Naive thymus-derived CD8-positive, alpha-beta T cell (primary cell): ENCODE measurements around the gene HMGCL. TPM values are rescaled to one million over a fixed set of nuclear protein-coding genes. Genes with fewer than 3 reads are reported as not detected.
"Not testable (repeated sequence)": the region's sequence is repeated elsewhere in the genome, so short reads cannot be mapped to it uniquely, and the experiment has no call there.

Experiments used
- ATAC-seq, 2 donors: fragments of 150-1000 bp; cut with Tn5 transposase in 1 of 2; sonication (Bioruptor Pico), chemical (Tn5 transposase) in 1 of 2; 1 replicate in 1 of 2; 2 replicates in 1 of 2; pipeline ENCODE4 v1.10.0; 2021; ENCODE audit warnings: mild to moderate bottlenecking in 2 of 2, moderate library complexity in 2 of 2
- POLR2A ChIA-PET: fragments of 350-600 bp; sonication (Branson Sonifier 250); formaldehyde crosslinking; loops from one replicate; lab custom pipeline; 2021; ENCODE audit warnings: antibody characterized with exemption; lab: Charles Lee
- DNase-seq, 10 donors: peaks; one replicate each; pipeline versions ENCODE4 v3.0.0 to v3.0.0-alpha.2; 2020 to 2022
- H3K27ac Mint-ChIP-seq, 10 donors: one replicate each; pipeline ENCODE4 v1.8.0; 2020 to 2022; ENCODE audit warnings: mild to moderate bottlenecking in 10 of 10, mixed read lengths in 10 of 10, moderate library complexity in 4 of 10, inconsistent platforms in 1 of 10
- H3K27me3 Mint-ChIP-seq, 5 donors: one replicate each; pipeline ENCODE4 v1.8.0; 2021 to 2022; ENCODE audit warnings: mixed read lengths in 5 of 5
- H3K36me3 Mint-ChIP-seq, 3 donors: one replicate each; pipeline ENCODE4 v1.8.0; 2020 to 2022; ENCODE audit warnings: mixed read lengths in 3 of 3, mild to moderate bottlenecking in 2 of 3, inconsistent platforms in 1 of 3
- H3K4me1 Mint-ChIP-seq, 4 donors: one replicate each; pipeline ENCODE4 v1.8.0; 2021 to 2022; ENCODE audit warnings: mixed read lengths in 4 of 4
- H3K4me3 Mint-ChIP-seq, 10 donors: one replicate each; pipeline ENCODE4 v1.8.0; 2020 to 2022; ENCODE audit warnings: mild to moderate bottlenecking in 10 of 10, mixed read lengths in 10 of 10, moderate library complexity in 6 of 10, inconsistent platforms in 1 of 10
- H3K9me3 Mint-ChIP-seq, 9 donors: one replicate each; pipeline ENCODE4 v1.8.0; 2020 to 2022; ENCODE audit warnings: mixed read lengths in 9 of 9, mild to moderate bottlenecking in 3 of 9, inconsistent platforms in 1 of 9, moderate library complexity in 1 of 9
- polyA plus RNA-seq, 3 donors: library from polyadenylated mRNA; unstranded; fragments of 300-500 nt; fragmentation: Illumina TruSeq; gene quantifications; one replicate each; pipeline ENCODE4 v1.2.3, GENCODE V29; 2021
- total RNA-seq, 8 experiments: library from RNA in 2 of 8; stranded (reverse) in 2 of 8; gene quantifications; one replicate each; pipeline ENCODE4 v1.2.3 and lab custom pipeline; 2021 to 2026

The HMGCL gene
- total and polyA plus RNA-seq, 5 experiments from 2014 or later = 25.9 to 37.9 (median 34.3) TPM

- ATAC-seq, POLR2A ChIA-PET, DNase-seq, H3K4me1 Mint-ChIP-seq, H3K4me3 Mint-ChIP-seq, H3K27me3 Mint-ChIP-seq, H3K9me3 Mint-ChIP-seq, H3K27ac Mint-ChIP-seq: not testable (repeated sequence)
- peaks cover 14 to 77% (median 37%) of the 10 kb centered on the region in 3 donors for H3K36me3 Mint-ChIP-seq
Measured at GRCh38 chr1:23851406-23851805, 26.2 kb upstream of the HMGCL start.

- Mint-ChIP-seq H3K4me3 (no peak overlapping the region), H3K9me3 (peaks cover 0 to 7% (median 0%) of the 10 kb centered on the region in 9 donors), H3K4me1 (peaks cover 0 to 2% (median 0%) of the 10 kb centered on the region in 4 donors), H3K27ac (no peak overlapping the region), H3K27me3 (no peaks in the 10 kb centered on the region), H3K36me3 (peaks cover 8 to 71% (median 32%) of the 10 kb centered on the region in 3 donors)
- no peak for ATAC-seq
- DNase-seq = no peak
- POLR2A ChIA-PET = no interaction called here
Measured at GRCh38 chr1:23848673-23849616, 23.7 kb upstream of the HMGCL start.

DNA sequence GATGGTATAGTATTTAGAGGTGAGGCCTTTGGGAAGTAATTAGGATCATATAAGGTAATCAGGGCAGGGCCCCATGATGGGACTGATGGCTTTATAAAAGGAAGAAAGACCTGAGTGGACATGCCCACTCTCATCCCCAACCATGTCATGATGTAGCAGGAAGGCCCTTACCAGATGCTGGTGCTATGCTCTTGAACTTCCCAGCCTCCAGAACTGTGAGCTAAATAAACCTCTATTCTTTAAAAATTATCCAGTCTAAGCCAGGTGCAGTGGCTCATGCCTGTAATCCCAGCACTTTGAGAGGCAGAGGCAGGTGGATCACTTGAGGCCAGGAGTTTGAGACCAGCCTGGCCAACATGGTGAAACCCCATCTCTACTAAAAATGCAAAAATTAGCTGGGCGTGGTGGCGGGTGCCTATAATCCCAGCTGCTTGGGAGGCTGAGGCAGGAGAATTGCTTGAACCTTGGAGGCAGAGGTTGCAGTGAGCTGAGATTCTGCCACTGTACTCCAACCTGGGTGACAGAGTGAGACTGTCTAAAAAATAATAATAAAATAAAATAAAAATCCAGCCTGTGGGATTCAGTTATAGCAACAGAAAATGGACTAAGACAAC lies 22.4 kb upstream of the HMGCL start:
- peaks cover 8 to 67% (median 32%) of the 10 kb centered on the region in 3 donors for H3K36me3 Mint-ChIP-seq
- H3K27ac Mint-ChIP-seq, POLR2A ChIA-PET, DNase-seq, H3K4me3 Mint-ChIP-seq, H3K27me3 Mint-ChIP-seq, ATAC-seq, H3K4me1 Mint-ChIP-seq, H3K9me3 Mint-ChIP-seq: not testable (repeated sequence)

DNA sequence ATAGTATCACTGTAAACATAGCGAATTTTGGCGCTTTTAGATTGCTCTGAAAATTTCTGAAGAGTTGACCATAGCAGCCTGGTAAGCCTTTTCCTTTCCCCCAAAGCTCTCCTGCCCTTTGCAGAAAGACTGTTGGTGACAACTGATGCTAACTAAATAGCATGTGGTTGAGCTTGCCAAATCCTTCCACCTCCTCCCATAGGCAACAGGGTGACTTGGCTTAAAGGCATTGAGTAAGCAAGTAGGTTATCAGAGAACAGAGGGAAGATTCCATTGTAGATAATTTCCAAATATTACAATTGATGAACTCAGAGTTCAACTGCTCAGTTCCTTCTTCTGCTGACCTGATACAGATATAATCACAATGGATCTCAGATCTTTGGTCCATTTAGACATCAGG lies 19.9 kb upstream of the HMGCL start:
- POLR2A ChIA-PET = no interaction called here
- H3K9me3 Mint-ChIP-seq = peaks cover 0 to 7% (median 0%) of the 10 kb centered on the region in 9 donors

GRCh38 chr1:23843644-23844043 lies 18.4 kb upstream of the HMGCL start:
- Mint-ChIP-seq H3K36me3 (peaks cover 8 to 42% (median 19%) of the 10 kb centered on the region in 3 donors), H3K4me3 (no peak overlapping the region), H3K27ac (no peak overlapping the region), H3K27me3 (no peaks in the 10 kb centered on the region), H3K9me3 (peaks cover 0 to 7% (median 0%) of the 10 kb centered on the region in 9 donors), H3K4me1 (peaks cover 0 to under 1% (median under 1%) of the 10 kb centered on the region in 4 donors)
- POLR2A ChIA-PET = no interaction called here
- DNase-seq (no peak), ATAC-seq (no peak)

More for the DNA sequence above, 19.9 kb upstream of the HMGCL start:
- H3K4me3 Mint-ChIP-seq = no peak overlapping the region
- ATAC-seq = no peak
- DNase-seq = no peak
- no peaks in the 10 kb centered on the region for H3K4me1 Mint-ChIP-seq
- H3K27me3 Mint-ChIP-seq = no peaks in the 10 kb centered on the region
- peaks cover 8 to 54% (median 26%) of the 10 kb centered on the region in 3 donors for H3K36me3 Mint-ChIP-seq
- H3K27ac Mint-ChIP-seq = peak overlapping the region in 2 of 10 donors; percentile 23 to 49

- no peaks in the 10 kb centered on the region for H3K36me3 Mint-ChIP-seq
- DNase-seq = peak; percentile 75 to 91 (median 82)
- POLR2A ChIA-PET = interaction anchor here (0.5 to 2.0 kb wide), 5 partner anchors 13 to 113 kb away, joined by 3 to 16 read pairs (median 5); partner anchors contain the start of genes HMGCL and PITHD1
- H3K27me3 Mint-ChIP-seq = peaks cover 0 to 2% (median 0%) of the 10 kb centered on the region in 5 donors
- ATAC-seq = peak; percentile 100
- peak overlapping the region; percentile 69 to 88 (median 80) for H3K4me3 Mint-ChIP-seq
- H3K27ac Mint-ChIP-seq = peak overlapping the region in 9 of 10 donors; percentile 18 to 82 (median 72)
- H3K9me3 Mint-ChIP-seq = no peaks in the 10 kb centered on the region
- peaks cover 6 to 13% (median 11%) of the 10 kb centered on the region in 4 donors for H3K4me1 Mint-ChIP-seq
Measured at GRCh38 chr1:23838401-23838866, 13.2 kb upstream of the HMGCL start.

- Mint-ChIP-seq H3K36me3 (no peaks in the 10 kb centered on the region), H3K4me1 (peaks cover 6 to 13% (median 11%) of the 10 kb centered on the region in 4 donors), H3K4me3 (peak overlapping the region; percentile 69 to 88 (median 80)), H3K9me3 (no peaks in the 10 kb centered on the region), H3K27ac (peak overlapping the region in 7 of 10 donors; percentile 27 to 82 (median 75)), H3K27me3 (peaks cover 0 to 2% (median 0%) of the 10 kb centered on the region in 5 donors)
- DNase-seq (peak in 1 of 10 donors; percentile 7), ATAC-seq (no peak)
- POLR2A ChIA-PET = interaction anchor here (0.8 to 2.0 kb wide), 3 partner anchors 12 to 69 kb away, joined by 3 to 16 read pairs (median 5); partner anchors contain the start of gene HMGCL
Measured at GRCh38 chr1:23837908-23838307, 12.7 kb upstream of the HMGCL start.

GRCh38 chr1:23836037-23836436 lies 10.8 kb upstream of the HMGCL start:
- H3K4me1 Mint-ChIP-seq = peaks cover 6 to 13% (median 11%) of the 10 kb centered on the region in 4 donors
- no peaks in the 10 kb centered on the region for H3K9me3 Mint-ChIP-seq
- no peaks in the 10 kb centered on the region for H3K36me3 Mint-ChIP-seq
- peaks cover 0 to 2% (median 0%) of the 10 kb centered on the region in 5 donors for H3K27me3 Mint-ChIP-seq
- DNase-seq (no peak), ATAC-seq (no peak)
- POLR2A ChIA-PET = no interaction called here
- H3K4me3 Mint-ChIP-seq = no peak overlapping the region
- no peak overlapping the region for H3K27ac Mint-ChIP-seq

DNA sequence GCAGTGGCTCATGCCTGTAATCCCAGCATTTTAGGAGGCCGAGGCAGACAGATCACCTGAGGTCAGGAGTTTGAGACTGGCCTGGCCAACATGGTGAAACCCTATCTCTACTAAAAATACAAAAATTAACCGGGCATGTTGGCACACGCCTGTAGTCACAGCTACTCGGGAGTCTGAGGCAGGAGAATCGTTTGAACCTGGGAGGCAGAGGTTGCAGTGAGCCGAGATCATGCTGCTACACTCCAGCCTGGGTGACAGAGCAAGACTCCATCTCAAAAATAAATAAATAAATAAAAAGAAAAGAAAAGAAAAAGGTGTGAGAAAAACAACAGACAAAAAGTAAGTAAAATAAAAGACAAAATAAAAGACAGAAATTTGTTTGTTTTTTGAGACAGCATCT lies 8.9 kb upstream of the HMGCL start:
- H3K9me3 Mint-ChIP-seq, H3K4me3 Mint-ChIP-seq, H3K27ac Mint-ChIP-seq, DNase-seq, POLR2A ChIA-PET, ATAC-seq, H3K36me3 Mint-ChIP-seq, H3K27me3 Mint-ChIP-seq: not testable (repeated sequence)
- peaks cover 6 to 13% (median 11%) of the 10 kb centered on the region in 4 donors for H3K4me1 Mint-ChIP-seq

DNA sequence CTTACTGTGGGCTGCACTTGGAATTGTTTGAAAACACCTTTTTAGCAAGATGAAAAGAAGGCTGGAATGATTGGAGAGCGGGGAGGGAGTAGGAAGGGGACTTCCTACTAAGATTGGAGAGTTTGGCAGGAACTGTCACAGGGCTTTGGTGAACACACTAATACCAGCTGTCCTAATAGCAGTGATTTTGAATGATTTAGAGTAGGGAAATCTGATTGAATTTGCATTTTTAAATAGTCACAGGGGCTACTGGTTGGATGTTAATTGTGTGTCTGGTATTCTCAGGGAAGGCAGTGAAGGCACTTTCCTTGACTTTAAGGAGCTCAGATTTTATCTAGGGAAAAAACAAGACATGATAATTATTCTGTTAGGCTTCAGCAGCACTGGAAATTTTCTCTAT lies 2.5 kb upstream of the HMGCL start:
- POLR2A ChIA-PET = interaction anchor here (0.7 kb wide), 1 partner anchor 86 kb away, joined by 3 read pairs; the partner anchor contains the start of gene CNR2
- H3K9me3 Mint-ChIP-seq = no peaks in the 10 kb centered on the region
- H3K27me3 Mint-ChIP-seq = no peaks in the 10 kb centered on the region
- peak overlapping the region in 3 of 10 donors; percentile 33 to 57 (median 51) for H3K4me3 Mint-ChIP-seq
- H3K27ac Mint-ChIP-seq = peak overlapping the region in 2 of 10 donors; percentile 33 to 57
- H3K4me1 Mint-ChIP-seq = peaks cover 10 to 29% (median 24%) of the 10 kb centered on the region in 4 donors
- DNase-seq = no peak
- no peak for ATAC-seq
- H3K36me3 Mint-ChIP-seq = no peaks in the 10 kb centered on the region

DNA sequence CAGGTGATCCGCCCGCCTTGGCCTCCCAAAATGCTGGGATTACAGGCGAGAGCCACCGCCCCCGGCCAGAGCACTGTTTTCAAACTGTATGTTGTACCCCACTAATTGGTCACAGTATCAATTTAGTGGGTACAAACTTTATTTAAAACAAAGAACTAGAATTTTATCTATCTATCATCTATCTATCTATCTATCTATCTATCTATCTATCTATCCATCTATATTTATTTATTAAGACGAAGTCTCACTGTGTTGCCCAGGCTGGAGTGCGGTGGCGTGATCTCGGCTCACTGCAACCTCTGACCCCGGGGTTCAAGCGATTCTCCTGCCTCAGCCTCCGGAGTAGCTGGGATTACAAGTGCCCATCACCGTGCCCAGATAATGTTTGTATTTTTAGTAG lies 1.4 kb upstream of the HMGCL start:
- Mint-ChIP-seq H3K4me1 (peaks cover 16 to 29% (median 25%) of the 10 kb centered on the region in 4 donors), H3K27ac (peak overlapping the region in 3 of 10 donors; percentile 11 to 63 (median 43)), H3K4me3 (peak overlapping the region in 6 of 10 donors; percentile 31 to 96 (median 50))
- not testable (repeated sequence) for H3K27me3 Mint-ChIP-seq, H3K36me3 Mint-ChIP-seq, H3K9me3 Mint-ChIP-seq, ATAC-seq, DNase-seq
- POLR2A ChIA-PET = interaction anchor here (1.7 to 3.7 kb wide), 4 partner anchors 10 to 49 kb away, joined by 9 to 29 read pairs (median 16); partner anchors contain the start of genes GALE and PITHD1
